Kidney (tissue), 14 donors: Measurements from ENCODE around the gene KIF22. TPM values are rescaled to one million over a fixed set of nuclear protein-coding genes. Genes with fewer than 3 reads are reported as not detected.

ENCODE experiments used
- DNase-seq, 5 donors: peaks; one replicate each; pipeline ENCODE4 v3.0.0-alpha.2; 2013 to 2020
- FAIRE-seq: peaks from 2 replicates; lab custom pipeline; 2012; peaks lifted over from hg19 to GRCh38; lab: Jason Lieb, UNC
- H3K27ac ChIP-seq, 2 donors: one replicate each; pipeline ENCODE4 v1.7.0; 2013; ENCODE audit warnings: low read depth in 2 of 2, low read length in 2 of 2, inconsistent platforms in 1 of 2
- H3K27me3 ChIP-seq: one replicate; pipeline ENCODE4 v1.7.1; 2013; ENCODE audit warnings: low read length, inconsistent platforms; ENCODE audit not compliant: control insufficient read depth, insufficient read depth
- H3K36me3 ChIP-seq, 3 donors: one replicate each; pipeline versions ENCODE4 v1.7.0 to v1.7.1; 2013; ENCODE audit warnings: low read length in 3 of 3, control low read depth in 1 of 3, inconsistent platforms in 1 of 3; ENCODE audit not compliant: insufficient read depth in 3 of 3, control insufficient read depth in 2 of 3
- H3K4me1 ChIP-seq, 3 donors: one replicate each; pipeline versions ENCODE4 v1.7.0 to v1.7.1; 2013; ENCODE audit warnings: low read length in 3 of 3, inconsistent platforms in 1 of 3, low read depth in 1 of 3; ENCODE audit not compliant: control insufficient read depth in 2 of 3, insufficient read depth in 2 of 3
- H3K4me3 ChIP-seq, 3 donors: one replicate each; pipeline versions ENCODE4 v1.7.0 to v1.8.1; 2013; ENCODE audit warnings: low read length in 3 of 3, control low read depth in 1 of 3, inconsistent platforms in 1 of 3
- H3K9ac ChIP-seq, 3 donors: one replicate each; pipeline versions ENCODE4 v1.7.0 to v1.7.1; 2013; ENCODE audit warnings: low read length in 3 of 3, control low read depth in 1 of 3, inconsistent platforms in 1 of 3
- H3K9me3 ChIP-seq, 3 donors: one replicate each; pipeline versions ENCODE4 v1.7.0 to v1.7.1; 2013; ENCODE audit warnings: low read length in 3 of 3, control low read depth in 1 of 3, inconsistent platforms in 1 of 3; ENCODE audit not compliant: control insufficient read depth in 2 of 3, insufficient read depth in 1 of 3
- CTCF ChIP-seq: IDR thresholded peaks from 3 replicates; pipeline ENCODE4 v1.5.1; 2012; ENCODE audit warnings: mild to moderate bottlenecking, moderate library complexity, borderline replicate concordance; ENCODE audit not compliant: insufficient read depth; ENCODE audit errors: extremely low read depth
- intact Hi-C: fragments of 100-400 bp; cut with DNase I; formaldehyde crosslinking; loops from one replicate; pipeline ENCODE4 v1.11.1; 2022
- polyA plus RNA-seq: library from polyadenylated mRNA; stranded (reverse); fragments of 350-450 nt; fragmentation: Illumina TruSeq; extraction: RNeasy Lipid Tissue Mini Kit (QIAGEN cat#74804); gene quantifications from one replicate; pipeline ENCODE4 v1.2.3, GENCODE V29; 2014; ENCODE audit warnings: low read depth, low replicate concordance; ENCODE audit not compliant: insufficient read depth
- total RNA-seq: library from RNA; stranded (reverse); fragmentation: NEBNext Ultra II Directional; extraction: Animal tissue kit (Norgen Biotek cat#: 25700); gene quantifications from one replicate; pipeline ENCODE4 v1.2.1, GENCODE V29; 2021
- donor health status: control.
- donor health status: control.
- donor health status: control.
- donor health status: control.
- donor health status: control.
- donor health status: DM: yes; HTN: yes; CAD: no.
- donor health status: Normal renal cell carcinoma (clear cell type).

KIF22 gene
- total and polyA plus RNA-seq, 2 donors from 2014 or later, result 32.3 to 42.9 TPM

- intact Hi-C loops, result no loop called here
- DNase-seq, result peak in 1 of 5 donors; percentile 72
- peaks cover 0 to 29% (median 18%) of the 10 kb centered on the region in 3 donors for H3K4me1 ChIP-seq
- peaks cover 0 to 5% (median 0%) of the 10 kb centered on the region in 3 donors for H3K36me3 ChIP-seq
- H3K27ac ChIP-seq, result no peak overlapping the region
- TF ChIP-seq CTCF, result peak; percentile 12
- no peak overlapping the region for H3K9ac ChIP-seq
- no peaks in the 10 kb centered on the region for H3K9me3 ChIP-seq
- no peaks in the 10 kb centered on the region for H3K27me3 ChIP-seq
- FAIRE-seq, result no peak
- H3K4me3 ChIP-seq, result peak overlapping the region in 2 of 3 donors; percentile 84 to 86
These were observed 29.0 kb downstream of the KIF22 start for GRCh38 chr16:29819506-29819905.

GRCh38 chr16:29820271-29820701, 29.7 kb downstream of the KIF22 start, which contains the start of gene MVP:
MVP (plus strand) TSS chr16:29820462; CDS start chr16:29830550, 10,088 bp downstream.
- no peak for FAIRE-seq
- H3K4me1 ChIP-seq, result peaks cover 0 to 31% (median 25%) of the 10 kb centered on the region in 3 donors

GRCh38 chr16:29820730-29821642, 30.4 kb downstream of the KIF22 start:
- peak overlapping the region; percentile 36 to 86 (median 84) for H3K4me3 ChIP-seq
- no peak for FAIRE-seq

More at GRCh38 chr16:29820271-29820701, 29.7 kb downstream of the KIF22 start, which contains the start of gene MVP:
- DNase-seq, result peak in 4 of 5 donors; percentile 45 to 91 (median 62)
- peaks cover 0 to 5% (median 0%) of the 10 kb centered on the region in 3 donors for H3K36me3 ChIP-seq
- H3K9me3 ChIP-seq, result no peaks in the 10 kb centered on the region
- no peaks in the 10 kb centered on the region for H3K27me3 ChIP-seq
- H3K9ac ChIP-seq, result peak within 1 kb of the TSS; percentile 20 to 86 (median 24)
- H3K27ac ChIP-seq, result peak within 1 kb of the TSS; percentile 87 to 90
- TF ChIP-seq CTCF, result no peak
- intact Hi-C loops, result no loop called here
- peak within 1 kb of the TSS; percentile 36 to 86 (median 84) for H3K4me3 ChIP-seq

More at GRCh38 chr16:29820730-29821642, 30.4 kb downstream of the KIF22 start:
- intact Hi-C loops, result no loop called here
- Histone ChIP-seq H3K9me3 (no peaks in the 10 kb centered on the region), H3K27ac (peak overlapping the region; percentile 87 to 90), H3K27me3 (no peaks in the 10 kb centered on the region), H3K4me1 (peaks cover 0 to 38% (median 27%) of the 10 kb centered on the region in 3 donors), H3K9ac (peak overlapping the region; percentile 20 to 86 (median 24)), H3K36me3 (peaks cover 0 to 6% (median 0%) of the 10 kb centered on the region in 3 donors)
- no peak for TF ChIP-seq CTCF
- peak in 1 of 5 donors; percentile 92 for DNase-seq
